ENCODE results near the gene WNT3. TPM values are rescaled to one million over a fixed set of nuclear protein-coding genes. Genes with fewer than 3 reads are reported as not detected.

WNT3 gene
- total RNA-seq, 4 donors from 2014 or later = 0.21 to 0.90 (median 0.73) TPM

- TF ChIP-seq POLR2A (IDR thresholded peaks at IDR 0.05) = no peak
- no peak for TF ChIP-seq CTCF (IDR thresholded peaks at IDR 0.05)
- no peak for TF ChIP-seq EP300 (IDR thresholded peaks at IDR 0.05)
- Histone ChIP-seq H3K4me3 (no peak overlapping the region), H3K4me1 (peaks cover 0 to 32% (median 8%) of the 10 kb centered on the region in 4 donors), H3K27me3 (peaks cover 0 to 58% of the 10 kb centered on the region in 2 donors), H3K27ac (no peak overlapping the region), H3K36me3 (no peaks in the 10 kb centered on the region), H3K9me3 (no peaks in the 10 kb centered on the region)
- no peak for DNase-seq (ENCODE audit: low spot score in 2 of 2)
- 91% methylated on average over 10 of the region's 10 CpGs for WGBS, 2 donors
These were observed 44.3 kb downstream of the WNT3 start for GRCh38 chr17:46774108-46774737.

GRCh38 chr17:46773676-46774075 lies 44.8 kb downstream of the WNT3 start:
- 85 to 86% methylated on average over 4 to 10 of the region's 15 CpGs for WGBS, 2 donors
- Histone ChIP-seq H3K4me1 (peaks cover 0 to 32% (median 8%) of the 10 kb centered on the region in 4 donors), H3K27ac (no peak overlapping the region), H3K36me3 (no peaks in the 10 kb centered on the region), H3K27me3 (peaks cover 0 to 64% of the 10 kb centered on the region in 2 donors), H3K4me3 (no peak overlapping the region), H3K9me3 (no peaks in the 10 kb centered on the region)
- DNase-seq (ENCODE audit: low spot score in 2 of 2) = no peak
- TF ChIP-seq CTCF (IDR thresholded peaks at IDR 0.05) = no peak
- TF ChIP-seq POLR2A (IDR thresholded peaks at IDR 0.05) = no peak
- TF ChIP-seq EP300 (IDR thresholded peaks at IDR 0.05) = no peak

GRCh38 chr17:46773221-46773605 lies 45.3 kb downstream of the WNT3 start:
- no peaks in the 10 kb centered on the region for H3K9me3 ChIP-seq
- no peak overlapping the region for H3K27ac ChIP-seq
- no peak for TF ChIP-seq POLR2A (IDR thresholded peaks at IDR 0.05)
- TF ChIP-seq EP300 (IDR thresholded peaks at IDR 0.05) = no peak
- no peak for TF ChIP-seq CTCF (IDR thresholded peaks at IDR 0.05)
- DNase-seq (ENCODE audit: low spot score in 2 of 2) = no peak
- no peak overlapping the region for H3K4me3 ChIP-seq
- H3K4me1 ChIP-seq = peaks cover 0 to 32% (median 8%) of the 10 kb centered on the region in 4 donors
- peaks cover 0 to 69% of the 10 kb centered on the region in 2 donors for H3K27me3 ChIP-seq
- no peaks in the 10 kb centered on the region for H3K36me3 ChIP-seq
- WGBS, 2 donors = 68 to 79% methylated on average over 6 of the region's 6 CpGs

- no peaks in the 10 kb centered on the region for H3K36me3 ChIP-seq
- 23 to 27% methylated on average over 16 of the region's 16 CpGs for WGBS, 2 donors
- no peaks in the 10 kb centered on the region for H3K9me3 ChIP-seq
- peaks cover 0 to 65% of the 10 kb centered on the region in 2 donors for H3K27me3 ChIP-seq
- no peak overlapping the region for H3K27ac ChIP-seq
- H3K4me3 ChIP-seq = peak overlapping the region in 2 of 4 donors; percentile 47 to 59
- no peak for TF ChIP-seq POLR2A (IDR thresholded peaks at IDR 0.05)
- no peak for TF ChIP-seq CTCF (IDR thresholded peaks at IDR 0.05)
- no peak for TF ChIP-seq EP300 (IDR thresholded peaks at IDR 0.05)
- H3K4me1 ChIP-seq = peaks cover 0 to 32% (median 8%) of the 10 kb centered on the region in 4 donors
- no peak for DNase-seq (ENCODE audit: low spot score in 2 of 2)
These were observed 45.8 kb downstream of the WNT3 start for GRCh38 chr17:46772475-46773220.
